ENCODE results near the gene HPCAL4.

The HPCAL4 gene

DNA sequence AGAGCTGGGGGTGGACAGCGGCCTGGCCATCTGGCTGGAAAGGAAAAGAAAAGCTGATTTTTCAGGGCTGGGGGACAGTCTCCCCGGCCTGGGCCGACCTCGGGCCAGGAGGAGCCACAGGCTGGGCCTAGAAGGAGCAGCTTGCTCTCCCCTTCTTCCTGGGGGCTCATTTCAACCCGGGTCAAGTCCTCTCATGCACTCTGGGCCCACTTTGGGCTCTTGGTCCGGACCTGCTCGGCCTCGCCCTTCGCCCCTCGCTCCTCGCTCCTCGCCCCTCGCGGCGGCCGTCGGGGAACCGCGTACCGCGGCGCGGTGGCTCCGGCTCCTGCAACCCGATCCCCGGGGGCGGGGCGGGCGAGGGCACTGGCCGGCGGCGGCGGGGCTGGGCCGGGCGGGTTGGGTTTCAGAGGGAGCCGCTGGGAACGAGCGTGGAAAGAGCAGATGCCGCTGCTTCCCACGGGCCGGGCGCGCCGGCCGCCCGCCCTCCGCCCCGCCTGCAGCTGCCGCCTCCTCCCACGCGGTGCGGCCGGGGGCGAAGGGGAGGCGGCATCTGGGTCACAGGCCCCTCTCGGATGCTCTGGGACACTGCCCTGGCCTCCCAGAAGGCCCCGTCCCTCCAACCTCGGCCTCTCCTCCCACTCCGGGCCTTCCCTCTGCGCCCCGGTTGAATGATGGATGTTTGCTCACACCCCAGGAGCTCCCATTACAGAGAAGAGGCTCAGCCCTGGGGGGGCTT lies 58.4 kb downstream of the HPCAL4 start:
- Histone ChIP-seq H3K36me3 (ENCODE audit: control insufficient read depth in 2 of 2, insufficient read depth in 1 of 2, low read length in 2 of 2) (peaks cover 0 to 39% of the 10 kb centered on the region in 2 experiments; a peak in 1 of 3 replicates), H3K4me3 (ENCODE audit: low read depth, low read length) (no peak overlapping the region), H3K27ac (ENCODE audit: extremely low read depth, low read depth, low read length) (no peak overlapping the region), H3K4me1 (ENCODE audit: control insufficient read depth, insufficient read depth, low read length) (no peaks in the 10 kb centered on the region), H3K9me3 (ENCODE audit: control insufficient read depth, insufficient read depth, low read depth, low read length) (no peaks in the 10 kb centered on the region)
- CTCF ChIA-PET, result interaction anchor here (0.5 to 1.5 kb wide), 6 partner anchors 11 to 745 kb away, joined by 3 to 6 read pairs (median 4); no protein-coding TSS in a partner anchor
- POLR2A ChIA-PET, result no interaction called here
- no peak for TF ChIP-seq ZNF768 (tag by site-specific recombination; IDR thresholded peaks at IDR 0.05)
- 0 out of 2 replicates have a peak, but pooled peaks have one; percentile 30 for TF ChIP-seq ZIC2 (tag by site-specific recombination; IDR thresholded peaks at IDR 0.05)

DNA sequence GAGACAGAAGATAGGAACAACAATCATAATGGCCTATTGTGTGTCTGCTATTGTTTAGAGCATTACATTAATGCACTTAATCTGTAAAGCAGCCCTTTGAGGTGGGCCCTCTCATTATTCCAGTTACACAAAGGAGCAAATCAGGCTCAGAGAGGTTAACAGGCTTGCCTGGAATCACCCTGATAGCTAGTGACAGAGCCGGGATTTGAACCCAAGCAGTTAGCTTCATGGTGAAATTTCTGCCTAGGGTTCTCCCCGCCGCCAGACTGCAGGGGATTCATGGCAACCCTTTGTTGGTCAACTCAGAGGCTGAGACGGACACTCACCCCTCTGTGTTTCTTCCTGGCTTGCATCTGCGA lies 58.9 kb downstream of the HPCAL4 start:
- H3K9me3 ChIP-seq (ENCODE audit: control insufficient read depth, insufficient read depth, low read depth, low read length), result no peaks in the 10 kb centered on the region
- H3K36me3 ChIP-seq (ENCODE audit: control insufficient read depth in 2 of 2, insufficient read depth in 1 of 2, low read length in 2 of 2), result peaks cover 0 to 44% of the 10 kb centered on the region in 2 experiments; a peak in 1 of 3 replicates
- ChIA-PET CTCF (interaction anchor here (0.5 to 1.5 kb wide), 4 partner anchors 15 to 745 kb away, joined by 3 to 5 read pairs (median 3); no protein-coding TSS in a partner anchor), POLR2A (no interaction called here)
- no peak for TF ChIP-seq ZNF2 (tag by site-specific recombination; IDR thresholded peaks at IDR 0.05)
- TF ChIP-seq KLF9 (tag by site-specific recombination; IDR thresholded peaks at IDR 0.05; ENCODE audit: low read depth), result no peak
- no peak for TF ChIP-seq ZNF571 (tag by site-specific recombination; IDR thresholded peaks at IDR 0.05)
- TF ChIP-seq ZNF416 (tag by site-specific recombination; IDR thresholded peaks at IDR 0.05), result no peak
- no peak for TF ChIP-seq ZNF473 (tag by site-specific recombination; IDR thresholded peaks at IDR 0.05)
- TF ChIP-seq, protein P1, sequence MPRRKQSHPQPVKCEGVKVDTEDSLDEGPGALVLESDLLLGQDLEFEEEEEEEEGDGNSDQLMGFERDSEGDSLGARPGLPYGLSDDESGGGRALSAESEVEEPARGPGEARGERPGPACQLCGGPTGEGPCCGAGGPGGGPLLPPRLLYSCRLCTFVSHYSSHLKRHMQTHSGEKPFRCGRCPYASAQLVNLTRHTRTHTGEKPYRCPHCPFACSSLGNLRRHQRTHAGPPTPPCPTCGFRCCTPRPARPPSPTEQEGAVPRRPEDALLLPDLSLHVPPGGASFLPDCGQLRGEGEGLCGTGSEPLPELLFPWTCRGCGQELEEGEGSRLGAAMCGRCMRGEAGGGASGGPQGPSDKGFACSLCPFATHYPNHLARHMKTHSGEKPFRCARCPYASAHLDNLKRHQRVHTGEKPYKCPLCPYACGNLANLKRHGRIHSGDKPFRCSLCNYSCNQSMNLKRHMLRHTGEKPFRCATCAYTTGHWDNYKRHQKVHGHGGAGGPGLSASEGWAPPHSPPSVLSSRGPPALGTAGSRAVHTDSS (tag by site-specific recombination; IDR thresholded peaks at IDR 0.05), result no peak
- TF ChIP-seq, protein P2, sequence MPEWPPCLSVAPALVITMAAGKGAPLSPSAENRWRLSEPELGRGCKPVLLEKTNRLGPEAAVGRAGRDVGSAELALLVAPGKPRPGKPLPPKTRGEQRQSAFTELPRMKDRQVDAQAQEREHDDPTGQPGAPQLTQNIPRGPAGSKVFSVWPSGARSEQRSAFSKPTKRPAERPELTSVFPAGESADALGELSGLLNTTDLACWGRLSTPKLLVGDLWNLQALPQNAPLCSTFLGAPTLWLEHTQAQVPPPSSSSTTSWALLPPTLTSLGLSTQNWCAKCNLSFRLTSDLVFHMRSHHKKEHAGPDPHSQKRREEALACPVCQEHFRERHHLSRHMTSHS (tag by site-specific recombination; IDR thresholded peaks at IDR 0.05), result no peak
- TF ChIP-seq, protein P3, sequence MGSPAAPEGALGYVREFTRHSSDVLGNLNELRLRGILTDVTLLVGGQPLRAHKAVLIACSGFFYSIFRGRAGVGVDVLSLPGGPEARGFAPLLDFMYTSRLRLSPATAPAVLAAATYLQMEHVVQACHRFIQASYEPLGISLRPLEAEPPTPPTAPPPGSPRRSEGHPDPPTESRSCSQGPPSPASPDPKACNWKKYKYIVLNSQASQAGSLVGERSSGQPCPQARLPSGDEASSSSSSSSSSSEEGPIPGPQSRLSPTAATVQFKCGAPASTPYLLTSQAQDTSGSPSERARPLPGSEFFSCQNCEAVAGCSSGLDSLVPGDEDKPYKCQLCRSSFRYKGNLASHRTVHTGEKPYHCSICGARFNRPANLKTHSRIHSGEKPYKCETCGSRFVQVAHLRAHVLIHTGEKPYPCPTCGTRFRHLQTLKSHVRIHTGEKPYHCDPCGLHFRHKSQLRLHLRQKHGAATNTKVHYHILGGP (tag by site-specific recombination; IDR thresholded peaks at IDR 0.05), result no peak
- TF ChIP-seq ZNF560 (tag by site-specific recombination; IDR thresholded peaks at IDR 0.05; ENCODE audit: borderline replicate concordance), result no peak
- no peak for TF ChIP-seq ZNF777 (tag by site-specific recombination; IDR thresholded peaks at IDR 0.05; ENCODE audit: borderline replicate concordance)
- TF ChIP-seq ZBTB21 (tag by site-specific recombination; IDR thresholded peaks at IDR 0.05), result no peak
- TF ChIP-seq ZNF501 (tag by site-specific recombination; IDR thresholded peaks at IDR 0.05), result no peak
- H3K27ac ChIP-seq (ENCODE audit: extremely low read depth, low read depth, low read length), result no peak overlapping the region
- no peak overlapping the region for H3K4me3 ChIP-seq (ENCODE audit: low read depth, low read length)
- no peaks in the 10 kb centered on the region for H3K4me1 ChIP-seq (ENCODE audit: control insufficient read depth, insufficient read depth, low read length)

DNA sequence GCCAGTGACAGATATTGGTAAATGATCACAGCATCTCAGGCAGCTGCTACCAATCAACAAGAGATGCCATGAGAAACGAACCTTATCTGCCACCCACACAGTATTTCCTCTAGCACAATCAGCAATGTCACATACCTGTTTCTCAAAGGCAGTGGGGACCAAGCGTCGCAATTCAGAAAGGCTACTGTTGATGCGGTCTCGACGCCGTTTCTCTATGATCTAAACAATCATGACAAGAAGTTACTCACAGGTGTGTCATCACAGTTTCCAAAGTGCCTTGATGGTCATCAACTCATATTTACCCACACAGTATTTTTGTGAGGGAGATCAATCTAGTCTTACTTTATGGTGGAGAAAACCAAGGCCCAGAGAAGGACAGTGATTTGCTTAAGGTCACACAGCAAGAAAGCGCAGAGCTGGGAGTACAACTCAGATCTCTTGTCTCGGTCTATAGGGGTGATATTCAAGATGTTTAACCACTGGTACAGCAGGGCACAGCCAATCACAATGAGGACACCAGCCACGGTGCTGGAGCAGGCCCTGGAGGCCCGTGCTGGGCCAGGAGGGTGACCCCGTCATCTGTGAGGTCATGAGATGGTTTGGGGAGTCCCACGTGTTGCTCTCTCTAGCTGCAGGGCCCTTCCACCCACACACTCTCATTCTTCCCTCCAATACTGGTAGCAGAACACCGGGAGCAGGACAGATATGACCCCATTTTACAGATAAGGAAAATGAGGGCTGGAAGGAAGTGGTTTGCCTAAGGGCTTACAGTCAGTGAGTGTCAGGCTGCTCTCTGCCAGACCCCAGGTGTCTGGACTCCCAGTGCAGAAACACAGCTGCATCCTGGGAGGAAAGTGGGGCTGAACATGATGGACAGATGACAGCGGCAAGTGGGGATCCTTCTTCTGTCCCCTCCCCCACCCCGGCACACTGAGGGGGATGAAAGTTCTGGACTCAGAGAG lies 59.6 kb downstream of the HPCAL4 start:
- no peak for TF ChIP-seq ZNF664 (tag by site-specific recombination; IDR thresholded peaks at IDR 0.05)
- TF ChIP-seq ZNF768 (tag by site-specific recombination; IDR thresholded peaks at IDR 0.05), result 0 out of 2 replicates have a peak, but pooled peaks have one; percentile 65
- no peak for TF ChIP-seq ZNF19 (tag by site-specific recombination; IDR thresholded peaks at IDR 0.05; ENCODE audit: low read depth)
- Histone ChIP-seq H3K4me1 (ENCODE audit: control insufficient read depth, insufficient read depth, low read length) (no peaks in the 10 kb centered on the region), H3K36me3 (ENCODE audit: control insufficient read depth in 2 of 2, insufficient read depth in 1 of 2, low read length in 2 of 2) (peaks cover 0 to 51% of the 10 kb centered on the region in 2 experiments; a peak in 1 of 3 replicates), H3K4me3 (ENCODE audit: low read depth, low read length) (no peak overlapping the region), H3K27ac (ENCODE audit: extremely low read depth, low read depth, low read length) (no peak overlapping the region), H3K9me3 (ENCODE audit: control insufficient read depth, insufficient read depth, low read depth, low read length) (no peaks in the 10 kb centered on the region)
- POLR2A ChIA-PET, result no interaction called here
- CTCF ChIA-PET, result interaction anchor here (0.7 to 1.2 kb wide), 3 partner anchors 15 to 796 kb away, joined by 3 to 5 read pairs (median 3); no protein-coding TSS in a partner anchor

Data from HEK293 (cell line).